GM18861 (cell line): Measurements from ENCODE around the gene SST.

ENCODE experiments used
- ATAC-seq: cut with Tn5 transposase; IDR thresholded peaks from one replicate; pipeline ENCODE4 v1.9.1; 2021; ENCODE audit not compliant: unreplicated experiment

The SST gene

GRCh38 chr3:187636528-187636927 is 33.7 kb downstream of the SST start:
- ATAC-seq = no peak

- ATAC-seq = no peak
Observed at GRCh38 chr3:187630404-187630803, 39.8 kb downstream of the SST start.

GRCh38 chr3:187629711-187630110 is 40.5 kb downstream of the SST start:
- ATAC-seq = no peak

- no peak for ATAC-seq
Observed at GRCh38 chr3:187628169-187628568, 42.0 kb downstream of the SST start.

GRCh38 chr3:187626581-187626980 is 43.6 kb downstream of the SST start:
- ATAC-seq = no peak

- ATAC-seq = no peak
Observed at GRCh38 chr3:187624588-187624987, 45.6 kb downstream of the SST start.

- ATAC-seq = no peak
Observed at GRCh38 chr3:187623285-187623814, 46.8 kb downstream of the SST start.

- no peak for ATAC-seq
Observed at GRCh38 chr3:187621881-187622280, 48.3 kb downstream of the SST start.

GRCh38 chr3:187619461-187619860 is 50.7 kb downstream of the SST start:
- ATAC-seq = no peak
